ENCODE data around the gene TGFBR3. TPM values are rescaled to one million over a fixed set of nuclear protein-coding genes. Genes with fewer than 3 reads are reported as not detected.

TGFBR3 gene
- total RNA-seq, 2 experiments from 2014 or later, result 5.5 to 7.5 TPM

DNA sequence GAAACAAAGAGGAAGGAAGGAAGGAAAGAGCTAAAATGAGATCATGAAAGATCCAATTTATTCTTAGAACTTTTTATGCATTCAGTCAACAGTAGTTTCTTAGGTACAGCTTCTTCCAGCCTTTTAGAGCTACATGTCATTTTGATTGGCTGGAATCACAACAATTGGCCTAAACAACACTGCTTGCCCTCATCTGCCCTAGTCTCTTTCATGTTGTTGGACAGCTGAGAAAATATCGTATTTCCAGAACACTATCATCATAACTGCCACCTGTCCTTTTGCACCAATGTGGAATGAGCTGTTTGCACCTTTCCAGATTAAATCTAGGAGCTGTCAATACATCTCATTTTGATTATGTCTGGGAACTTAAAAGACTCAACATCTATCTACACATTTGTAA lies 161.7 kb downstream of the TGFBR3 start:
- no peak overlapping the region for H3K4me3 Mint-ChIP-seq
- TF ChIP-seq, protein P1, sequence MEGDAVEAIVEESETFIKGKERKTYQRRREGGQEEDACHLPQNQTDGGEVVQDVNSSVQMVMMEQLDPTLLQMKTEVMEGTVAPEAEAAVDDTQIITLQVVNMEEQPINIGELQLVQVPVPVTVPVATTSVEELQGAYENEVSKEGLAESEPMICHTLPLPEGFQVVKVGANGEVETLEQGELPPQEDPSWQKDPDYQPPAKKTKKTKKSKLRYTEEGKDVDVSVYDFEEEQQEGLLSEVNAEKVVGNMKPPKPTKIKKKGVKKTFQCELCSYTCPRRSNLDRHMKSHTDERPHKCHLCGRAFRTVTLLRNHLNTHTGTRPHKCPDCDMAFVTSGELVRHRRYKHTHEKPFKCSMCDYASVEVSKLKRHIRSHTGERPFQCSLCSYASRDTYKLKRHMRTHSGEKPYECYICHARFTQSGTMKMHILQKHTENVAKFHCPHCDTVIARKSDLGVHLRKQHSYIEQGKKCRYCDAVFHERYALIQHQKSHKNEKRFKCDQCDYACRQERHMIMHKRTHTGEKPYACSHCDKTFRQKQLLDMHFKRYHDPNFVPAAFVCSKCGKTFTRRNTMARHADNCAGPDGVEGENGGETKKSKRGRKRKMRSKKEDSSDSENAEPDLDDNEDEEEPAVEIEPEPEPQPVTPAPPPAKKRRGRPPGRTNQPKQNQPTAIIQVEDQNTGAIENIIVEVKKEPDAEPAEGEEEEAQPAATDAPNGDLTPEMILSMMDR (IDR thresholded peaks at IDR 0.05), result no peak
- ChIA-PET POLR2A (interaction anchor here (1.0 kb wide), 1 partner anchor 13 kb away, joined by 3 read pairs; no protein-coding TSS in a partner anchor), CTCF (no interaction called here)
- no peak overlapping the region for H3K27ac Mint-ChIP-seq
- no peaks in the 10 kb centered on the region for H3K9me3 Mint-ChIP-seq
- ATAC-seq, result no peak
- no peaks in the 10 kb centered on the region for H3K4me1 Mint-ChIP-seq (ENCODE audit: low read depth)
- H3K27me3 Mint-ChIP-seq, result no peaks in the 10 kb centered on the region
- intact Hi-C loops (cut with micrococcal nuclease), result no loop called here
- peaks cover 16% of the 10 kb centered on the region for H3K36me3 Mint-ChIP-seq (ENCODE audit: low read depth)
- no peak for DNase-seq

DNA sequence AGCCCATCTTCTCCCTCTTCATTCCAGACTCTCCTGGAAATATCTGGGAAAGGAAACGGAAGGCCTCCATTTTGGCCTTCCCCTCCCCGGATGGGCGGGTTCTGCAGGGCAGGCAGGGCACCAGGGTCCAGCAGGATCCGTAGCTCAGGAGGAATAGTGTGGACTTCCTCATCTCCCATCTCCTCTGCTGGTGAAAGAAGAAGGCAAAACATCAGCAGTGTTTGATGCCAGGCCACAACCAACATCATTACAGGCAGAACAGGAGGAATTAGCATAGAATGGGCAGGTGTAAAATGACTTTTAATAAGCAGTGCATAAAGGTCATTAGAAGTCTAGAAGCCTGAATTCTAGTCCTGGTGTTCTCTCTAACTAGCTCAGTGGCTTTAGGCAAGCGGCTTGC lies 165.9 kb downstream of the TGFBR3 start:
- intact Hi-C loops (cut with micrococcal nuclease), result no loop called here
- Mint-ChIP-seq H3K4me3 (no peak overlapping the region), H3K27me3 (no peaks in the 10 kb centered on the region), H3K4me1 (ENCODE audit: low read depth) (no peaks in the 10 kb centered on the region), H3K27ac (no peak overlapping the region), H3K9me3 (no peaks in the 10 kb centered on the region), H3K36me3 (ENCODE audit: low read depth) (peaks cover 13% of the 10 kb centered on the region)
- TF ChIP-seq, protein P1 (IDR thresholded peaks at IDR 0.05), result no peak
- DNase-seq (no peak), ATAC-seq (no peak)
- ChIA-PET POLR2A (interaction anchor here (1.2 kb wide), 1 partner anchor 11 kb away, joined by 3 read pairs; no protein-coding TSS in a partner anchor), CTCF (interaction anchor here (1.2 to 1.4 kb wide), 2 partner anchors 9 to 28 kb away, joined by 3 to 4 read pairs; no protein-coding TSS in a partner anchor)

DNA sequence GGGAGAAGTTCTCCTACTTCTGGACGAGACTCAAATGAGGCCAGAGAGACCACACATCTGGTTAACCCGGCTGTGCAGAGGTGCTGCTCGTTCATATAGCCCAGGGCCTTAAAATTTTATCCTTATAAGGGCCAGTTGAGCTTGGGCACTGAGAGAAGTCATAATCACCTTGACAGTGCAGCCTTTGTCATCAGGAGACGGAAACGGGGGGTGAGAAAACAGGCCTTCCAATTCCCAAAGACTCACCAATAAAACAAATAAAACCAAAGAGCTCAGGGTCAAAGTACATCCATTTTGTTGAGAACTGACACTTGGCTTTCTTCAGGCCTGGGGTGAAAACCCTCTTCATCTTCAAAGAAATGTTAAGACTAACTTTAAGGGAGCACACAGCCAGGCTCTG lies 167.1 kb downstream of the TGFBR3 start:
- ChIA-PET POLR2A (no interaction called here), CTCF (no interaction called here)
- no peak for DNase-seq
- Mint-ChIP-seq H3K27ac (no peak overlapping the region), H3K9me3 (no peaks in the 10 kb centered on the region), H3K36me3 (ENCODE audit: low read depth) (peaks cover 16% of the 10 kb centered on the region), H3K27me3 (no peaks in the 10 kb centered on the region), H3K4me1 (ENCODE audit: low read depth) (peaks cover 2% of the 10 kb centered on the region), H3K4me3 (no peak overlapping the region)
- TF ChIP-seq, protein P1 (IDR thresholded peaks at IDR 0.05), result no peak
- no peak for ATAC-seq
- intact Hi-C loops (cut with micrococcal nuclease), result no loop called here

DNA sequence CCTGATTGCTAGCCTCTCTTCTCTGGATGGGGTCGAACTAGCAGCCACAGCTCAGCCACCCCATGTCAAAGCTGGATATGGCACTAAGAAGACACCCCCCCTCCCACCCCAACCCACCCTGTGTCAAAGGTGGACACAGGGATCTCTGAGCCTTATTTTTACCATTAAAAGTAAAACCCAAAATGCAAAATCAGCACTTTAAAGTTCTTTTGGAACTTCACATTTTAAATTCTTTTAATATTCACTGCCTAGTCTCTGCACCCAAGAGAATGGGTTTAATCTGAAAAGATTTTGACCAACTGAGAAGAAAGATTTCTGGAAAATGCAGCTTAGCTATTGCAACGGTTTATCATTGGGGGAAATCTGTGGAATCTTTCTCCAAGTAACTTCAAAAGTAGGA lies 167.6 kb downstream of the TGFBR3 start:
- TF ChIP-seq, protein P1 (IDR thresholded peaks at IDR 0.05), result no peak
- Mint-ChIP-seq H3K27me3 (no peaks in the 10 kb centered on the region), H3K9me3 (no peaks in the 10 kb centered on the region), H3K4me1 (ENCODE audit: low read depth) (peaks cover 6% of the 10 kb centered on the region), H3K36me3 (ENCODE audit: low read depth) (peaks cover 16% of the 10 kb centered on the region), H3K4me3 (no peak overlapping the region), H3K27ac (no peak overlapping the region)
- no peak for ATAC-seq
- CTCF ChIA-PET, result no interaction called here
- intact Hi-C loops (cut with micrococcal nuclease), result no loop called here
- DNase-seq, result no peak
- POLR2A ChIA-PET, result no interaction called here

DNA sequence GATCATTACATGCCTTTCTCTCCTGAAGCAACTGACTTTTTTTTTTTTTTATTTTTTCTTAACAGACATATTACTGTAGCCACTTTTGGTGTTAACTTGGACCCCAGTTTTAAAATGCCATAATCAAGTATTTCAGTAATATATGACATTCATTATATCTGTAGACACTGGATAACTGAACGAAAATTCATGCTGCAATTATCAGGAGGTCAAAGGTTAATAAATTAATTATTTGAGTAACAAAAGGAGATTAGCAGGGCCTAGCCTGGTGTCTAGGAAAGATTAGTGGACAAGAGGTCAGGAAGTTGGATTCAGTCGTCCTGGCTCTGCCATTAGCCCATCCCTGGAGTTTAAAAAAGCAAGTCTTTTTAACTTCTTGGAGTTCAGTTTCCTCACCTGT lies 168.1 kb downstream of the TGFBR3 start:
- intact Hi-C loops (cut with micrococcal nuclease), result no loop called here
- Mint-ChIP-seq H3K27me3 (no peaks in the 10 kb centered on the region), H3K36me3 (ENCODE audit: low read depth) (peaks cover 16% of the 10 kb centered on the region), H3K9me3 (no peaks in the 10 kb centered on the region), H3K4me3 (no peak overlapping the region), H3K27ac (no peak overlapping the region), H3K4me1 (ENCODE audit: low read depth) (peaks cover 12% of the 10 kb centered on the region)
- TF ChIP-seq, protein P1 (IDR thresholded peaks at IDR 0.05), result no peak
- DNase-seq, result no peak
- ChIA-PET POLR2A (no interaction called here), CTCF (no interaction called here)
- ATAC-seq, result no peak

Data from activated CD8-positive, alpha-beta T cell treated with anti-CD3 and anti-CD28 coated beads for 36 hours (primary cell).